Caco-2 (cell line): ENCODE measurements around the gene ASXL1. TPM values are rescaled to one million over a fixed set of nuclear protein-coding genes. Genes with fewer than 3 reads are reported as not detected.

ENCODE experiments used
- BruUV-seq: library from RNA; stranded (reverse); fragments of 400-500 nt; replicated peaks from 2 replicates; lab custom pipeline; 2021; lab: Mats Ljungman, UMichigan
- CTCF ChIA-PET: fragments of 300-600 bp; sonication (Branson Sonifier 250); formaldehyde crosslinking; loops from one replicate; lab custom pipeline; 2022; ENCODE audit warnings: antibody characterized with exemption; lab: Charles Lee
- POLR2A ChIA-PET: fragments of 300-600 bp; sonication (Branson Sonifier 250); formaldehyde crosslinking; loops from one replicate; lab custom pipeline; 2022; ENCODE audit warnings: antibody characterized with exemption; lab: Charles Lee
- DNase-seq, 2 experiments: peaks; one replicate each; pipeline versions ENCODE4 v3.0.0 to v3.0.0-alpha.2; 2020 to 2022
- H3K27me3 ChIP-seq: replicated peaks from 2 replicates; pipeline ENCODE4 v1.6.0; 2011; ENCODE audit warnings: low read length; ENCODE audit not compliant: control insufficient read depth, insufficient read depth
- H3K36me3 ChIP-seq: 2 replicates; pipeline ENCODE4 v1.5.1; 2011; ENCODE audit warnings: low read length; ENCODE audit not compliant: control insufficient read depth, insufficient read depth
- H3K4me1 ChIP-seq: fragments of 250-450 bp; sonication (Bioruptor Pico); 2 replicates; pipeline ENCODE4 v1.5.1; 2020; ENCODE audit warnings: mild to moderate bottlenecking
- H3K4me3 ChIP-seq: 2 replicates; pipeline ENCODE4 v1.5.1; 2011; ENCODE audit warnings: low read depth, mild to moderate bottlenecking, control low read depth, low read length
- H3K9me3 ChIP-seq: fragments of 250-450 bp; sonication (Bioruptor Pico); 2 replicates; pipeline ENCODE4 v1.5.1; 2020; ENCODE audit warnings: mild to moderate bottlenecking, moderate library complexity
- H3K27ac Mint-ChIP-seq: one replicate; pipeline ENCODE4 v1.8.0; 2022; ENCODE audit warnings: mixed read lengths; ENCODE audit not compliant: unreplicated experiment
- H3K27me3 Mint-ChIP-seq: one replicate; pipeline ENCODE4 v1.8.0; 2022; ENCODE audit warnings: mixed read lengths; ENCODE audit not compliant: insufficient read depth, unreplicated experiment
- H3K36me3 Mint-ChIP-seq: one replicate; pipeline ENCODE4 v1.8.0; 2022; ENCODE audit warnings: mild to moderate bottlenecking, mixed read lengths; ENCODE audit not compliant: insufficient read depth, unreplicated experiment
- H3K4me1 Mint-ChIP-seq: one replicate; pipeline ENCODE4 v1.8.0; 2022; ENCODE audit warnings: low read depth, mixed read lengths; ENCODE audit not compliant: unreplicated experiment
- H3K4me3 Mint-ChIP-seq: one replicate; pipeline ENCODE4 v1.8.0; 2022; ENCODE audit warnings: mild to moderate bottlenecking, moderate library complexity, mixed read lengths; ENCODE audit not compliant: unreplicated experiment
- H3K9me3 Mint-ChIP-seq: one replicate; pipeline ENCODE4 v1.8.0; 2022; ENCODE audit warnings: mixed read lengths; ENCODE audit not compliant: unreplicated experiment
- intact Hi-C: fragments of 100-400 bp; cut with micrococcal nuclease; formaldehyde crosslinking; loops from one replicate; pipeline ENCODE4 v1.10.0; 2022; ENCODE audit not compliant: unreplicated experiment
- total RNA-seq: library from RNA; stranded (reverse); gene quantifications from 2 replicates; pipeline ENCODE4 v1.2.3, GENCODE V29; 2022
- TF ChIP-seq, protein P1 (sequence below), 2 experiments: fragments of 200-600 bp in 1 of 2; IDR thresholded peaks; 1 replicate in 1 of 2; 2 replicates in 1 of 2; pipeline versions ENCODE4 v1.5.1 to v1.8.0; 2011 to 2022; ENCODE audit warnings: antibody characterized with exemption in 1 of 2, control low read depth in 1 of 2, inconsistent platforms in 1 of 2, low read depth in 1 of 2, low read length in 1 of 2, mild to moderate bottlenecking in 1 of 2, moderate library complexity in 1 of 2; ENCODE audit not compliant: insufficient read depth in 1 of 2, severe bottlenecking in 1 of 2, unreplicated experiment in 1 of 2

The ASXL1 gene
- total RNA-seq, 1 experiment from 2014 or later: 226 TPM

DNA sequence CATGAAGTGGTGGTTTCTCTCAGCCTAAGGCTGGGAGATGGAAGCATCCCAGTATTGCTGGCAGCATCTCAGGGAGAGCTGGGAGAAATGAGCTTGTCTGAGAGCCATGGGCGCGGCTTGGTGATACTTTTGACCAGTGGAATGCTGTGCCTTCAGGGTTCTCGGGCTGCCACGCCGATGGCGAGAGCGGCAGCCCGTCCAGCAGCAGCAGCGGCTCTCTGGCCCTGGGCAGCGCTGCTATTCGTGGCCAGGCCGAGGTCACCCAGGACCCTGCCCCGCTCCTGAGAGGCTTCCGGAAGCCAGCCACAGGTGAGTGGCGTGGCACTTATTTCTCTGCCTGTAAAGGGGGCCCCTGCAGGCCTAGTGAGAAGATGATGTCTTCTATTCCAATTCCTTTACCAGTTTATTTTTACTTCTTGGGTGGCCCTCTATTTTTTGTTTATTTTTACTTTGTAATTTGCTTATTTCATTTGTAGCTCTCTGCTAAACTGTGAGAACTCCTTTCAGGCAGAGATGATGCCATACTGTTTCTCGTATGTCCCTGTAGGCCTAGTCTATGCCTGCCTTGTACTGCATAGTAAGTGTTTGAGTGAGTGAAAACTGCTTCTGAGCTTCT, 71.7 kb downstream of the ASXL1 start:
- intact Hi-C loops: no loop called here
- Mint-ChIP-seq H3K36me3 (peaks cover 86% of the 10 kb centered on the region), H3K4me3 (no peak overlapping the region), H3K27me3 (no peaks in the 10 kb centered on the region), H3K9me3 (no peaks in the 10 kb centered on the region), H3K4me1 (peaks cover 7% of the 10 kb centered on the region), H3K27ac (no peak overlapping the region)
- H3K4me3 ChIP-seq: no peak overlapping the region
- H3K9me3 ChIP-seq: no peaks in the 10 kb centered on the region
- no peaks in the 10 kb centered on the region for H3K27me3 ChIP-seq
- TF ChIP-seq, protein P1, sequence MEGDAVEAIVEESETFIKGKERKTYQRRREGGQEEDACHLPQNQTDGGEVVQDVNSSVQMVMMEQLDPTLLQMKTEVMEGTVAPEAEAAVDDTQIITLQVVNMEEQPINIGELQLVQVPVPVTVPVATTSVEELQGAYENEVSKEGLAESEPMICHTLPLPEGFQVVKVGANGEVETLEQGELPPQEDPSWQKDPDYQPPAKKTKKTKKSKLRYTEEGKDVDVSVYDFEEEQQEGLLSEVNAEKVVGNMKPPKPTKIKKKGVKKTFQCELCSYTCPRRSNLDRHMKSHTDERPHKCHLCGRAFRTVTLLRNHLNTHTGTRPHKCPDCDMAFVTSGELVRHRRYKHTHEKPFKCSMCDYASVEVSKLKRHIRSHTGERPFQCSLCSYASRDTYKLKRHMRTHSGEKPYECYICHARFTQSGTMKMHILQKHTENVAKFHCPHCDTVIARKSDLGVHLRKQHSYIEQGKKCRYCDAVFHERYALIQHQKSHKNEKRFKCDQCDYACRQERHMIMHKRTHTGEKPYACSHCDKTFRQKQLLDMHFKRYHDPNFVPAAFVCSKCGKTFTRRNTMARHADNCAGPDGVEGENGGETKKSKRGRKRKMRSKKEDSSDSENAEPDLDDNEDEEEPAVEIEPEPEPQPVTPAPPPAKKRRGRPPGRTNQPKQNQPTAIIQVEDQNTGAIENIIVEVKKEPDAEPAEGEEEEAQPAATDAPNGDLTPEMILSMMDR (IDR thresholded peaks at IDR 0.05; ENCODE audit: insufficient read depth in 1 of 2, low read depth in 1 of 2, low read length in 1 of 2, severe bottlenecking in 1 of 2, unreplicated experiment in 1 of 2): no peak
- POLR2A ChIA-PET: no interaction called here
- DNase-seq: no peak
- CTCF ChIA-PET: no interaction called here
- no peaks in the 10 kb centered on the region for H3K4me1 ChIP-seq
- BruUV-seq: no TSS peak
- peaks cover 24% of the 10 kb centered on the region for H3K36me3 ChIP-seq

DNA sequence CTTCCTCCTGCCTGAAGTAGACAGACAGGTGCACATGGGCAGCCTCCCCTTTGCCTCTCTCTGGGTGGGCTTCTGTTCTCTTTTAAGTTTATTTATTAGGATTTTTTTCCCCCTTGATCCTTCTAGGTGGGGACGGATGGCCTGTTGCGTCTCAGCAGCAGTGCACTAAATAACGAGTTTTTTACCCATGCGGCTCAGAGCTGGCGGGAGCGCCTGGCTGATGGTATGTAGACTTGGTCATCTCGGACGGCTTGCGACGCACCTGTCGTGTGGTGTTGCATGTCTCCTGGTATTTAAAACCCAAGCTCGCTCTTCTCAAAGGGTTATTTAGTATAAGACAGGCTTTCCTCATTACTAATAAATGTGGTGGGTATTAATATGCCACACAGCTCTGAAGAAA, 73.3 kb downstream of the ASXL1 start:
- TF ChIP-seq, protein P1 (IDR thresholded peaks at IDR 0.05; ENCODE audit: insufficient read depth in 1 of 2, low read depth in 1 of 2, low read length in 1 of 2, severe bottlenecking in 1 of 2, unreplicated experiment in 1 of 2): no peak
- Histone ChIP-seq H3K9me3 (no peaks in the 10 kb centered on the region), H3K4me3 (no peak overlapping the region), H3K27me3 (no peaks in the 10 kb centered on the region), H3K4me1 (no peaks in the 10 kb centered on the region), H3K36me3 (peaks cover 31% of the 10 kb centered on the region)
- Mint-ChIP-seq H3K27me3 (no peaks in the 10 kb centered on the region), H3K27ac (no peak overlapping the region), H3K36me3 (peaks cover 95% of the 10 kb centered on the region), H3K9me3 (no peaks in the 10 kb centered on the region), H3K4me3 (no peak overlapping the region), H3K4me1 (peaks cover 7% of the 10 kb centered on the region)
- ChIA-PET CTCF (no interaction called here), POLR2A (no interaction called here)
- DNase-seq: no peak
- BruUV-seq: no TSS peak
- intact Hi-C loops: no loop called here

DNA sequence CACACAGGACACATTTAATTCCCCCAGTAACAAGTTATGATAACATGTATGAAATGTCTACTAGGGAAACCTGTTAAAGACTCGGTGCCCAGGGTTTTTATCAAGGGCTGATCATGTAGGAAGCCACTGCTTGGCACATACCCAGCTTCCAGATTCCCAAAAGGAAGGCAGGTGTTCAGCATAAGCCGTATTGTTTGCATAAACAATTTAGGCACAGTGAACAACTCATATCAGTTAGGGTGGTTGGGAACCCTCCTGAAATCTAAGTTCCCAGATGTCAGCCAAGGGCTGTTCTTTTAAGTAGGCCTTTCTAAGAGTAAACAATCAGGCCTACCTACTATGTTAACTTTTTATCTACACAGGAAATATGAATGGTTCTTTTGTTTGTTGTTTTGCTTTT, 74.1 kb downstream of the ASXL1 start:
- no peaks in the 10 kb centered on the region for H3K27me3 Mint-ChIP-seq
- H3K4me3 ChIP-seq: no peak overlapping the region
- peaks cover 31% of the 10 kb centered on the region for H3K36me3 ChIP-seq
- no peaks in the 10 kb centered on the region for H3K27me3 ChIP-seq
- intact Hi-C loops: no loop called here
- peaks cover 98% of the 10 kb centered on the region for H3K36me3 Mint-ChIP-seq
- ChIA-PET POLR2A (no interaction called here), CTCF (no interaction called here)
- H3K27ac Mint-ChIP-seq: no peak overlapping the region
- no peaks in the 10 kb centered on the region for H3K9me3 ChIP-seq
- H3K4me3 Mint-ChIP-seq: no peak overlapping the region
- H3K4me1 ChIP-seq: no peaks in the 10 kb centered on the region
- H3K9me3 Mint-ChIP-seq: no peaks in the 10 kb centered on the region
- no TSS peak for BruUV-seq
- TF ChIP-seq, protein P1 (IDR thresholded peaks at IDR 0.05; ENCODE audit: insufficient read depth in 1 of 2, low read depth in 1 of 2, low read length in 1 of 2, severe bottlenecking in 1 of 2, unreplicated experiment in 1 of 2): no peak
- peaks cover under 1% of the 10 kb centered on the region for H3K4me1 Mint-ChIP-seq
- no peak for DNase-seq
